ENCODE measurements around the gene RNF19B. TPM values are rescaled to one million over a fixed set of nuclear protein-coding genes. Genes with fewer than 3 reads are reported as not detected.
"Not testable (repeated sequence)": the region's sequence is repeated elsewhere in the genome, so short reads cannot be mapped to it uniquely, and the experiment has no call there.

The RNF19B gene
- total RNA-seq, 1 experiment from 2014 or later = 41.3 TPM

DNA sequence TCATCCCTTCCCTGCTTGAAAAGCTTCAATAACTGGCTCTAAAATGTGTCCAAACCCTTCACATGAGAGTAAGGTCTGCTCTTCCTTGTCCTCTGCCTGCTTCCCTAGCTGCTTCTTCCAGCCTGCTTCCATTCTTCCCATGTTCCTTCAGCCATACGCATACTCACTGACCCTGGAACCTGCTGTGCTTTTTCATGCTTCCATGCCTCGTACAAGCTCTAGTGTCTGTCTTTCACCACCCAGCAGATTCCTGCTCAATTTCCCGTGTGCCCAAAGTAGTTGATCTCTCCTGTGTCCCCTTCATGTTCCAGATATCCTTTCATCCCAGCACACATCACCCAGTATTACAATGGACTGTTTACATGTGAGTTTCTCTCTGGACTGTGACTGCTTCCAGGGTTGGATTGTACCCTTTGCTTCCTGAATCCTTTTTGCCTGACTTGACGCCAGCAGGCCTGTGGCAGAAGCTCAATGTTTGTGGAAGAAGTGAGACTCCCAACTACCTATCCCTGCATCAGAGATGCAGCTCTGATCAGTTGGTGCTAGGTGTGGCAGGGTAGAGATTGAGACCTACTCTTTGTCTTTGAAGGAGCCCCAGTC lies 35.9 kb upstream of the RNF19B start:
- TF ChIP-seq, protein P1, sequence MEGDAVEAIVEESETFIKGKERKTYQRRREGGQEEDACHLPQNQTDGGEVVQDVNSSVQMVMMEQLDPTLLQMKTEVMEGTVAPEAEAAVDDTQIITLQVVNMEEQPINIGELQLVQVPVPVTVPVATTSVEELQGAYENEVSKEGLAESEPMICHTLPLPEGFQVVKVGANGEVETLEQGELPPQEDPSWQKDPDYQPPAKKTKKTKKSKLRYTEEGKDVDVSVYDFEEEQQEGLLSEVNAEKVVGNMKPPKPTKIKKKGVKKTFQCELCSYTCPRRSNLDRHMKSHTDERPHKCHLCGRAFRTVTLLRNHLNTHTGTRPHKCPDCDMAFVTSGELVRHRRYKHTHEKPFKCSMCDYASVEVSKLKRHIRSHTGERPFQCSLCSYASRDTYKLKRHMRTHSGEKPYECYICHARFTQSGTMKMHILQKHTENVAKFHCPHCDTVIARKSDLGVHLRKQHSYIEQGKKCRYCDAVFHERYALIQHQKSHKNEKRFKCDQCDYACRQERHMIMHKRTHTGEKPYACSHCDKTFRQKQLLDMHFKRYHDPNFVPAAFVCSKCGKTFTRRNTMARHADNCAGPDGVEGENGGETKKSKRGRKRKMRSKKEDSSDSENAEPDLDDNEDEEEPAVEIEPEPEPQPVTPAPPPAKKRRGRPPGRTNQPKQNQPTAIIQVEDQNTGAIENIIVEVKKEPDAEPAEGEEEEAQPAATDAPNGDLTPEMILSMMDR (IDR thresholded peaks at IDR 0.05; ENCODE audit: unreplicated experiment) = no peak
- Mint-ChIP-seq H3K27me3 (ENCODE audit: insufficient read depth, unreplicated experiment) (no peaks in the 10 kb centered on the region), H3K27ac (ENCODE audit: low read depth, unreplicated experiment) (peak overlapping the region; percentile 8), H3K4me1 (ENCODE audit: insufficient read depth, unreplicated experiment) (peaks cover 27% of the 10 kb centered on the region), H3K4me3 (ENCODE audit: unreplicated experiment) (no peak overlapping the region), H3K9me3 (ENCODE audit: unreplicated experiment) (no peaks in the 10 kb centered on the region), H3K36me3 (ENCODE audit: insufficient read depth, unreplicated experiment) (peaks cover 16% of the 10 kb centered on the region)
- POLR2A ChIA-PET = interaction anchor here (1.8 to 11.6 kb wide), 3 partner anchors 10 to 67 kb away, joined by 6 to 248 read pairs (median 6); partner anchors contain the start of gene RNF19B
- intact Hi-C loops (cut with micrococcal nuclease) = no loop called here
- no TSS peak for BruUV-seq (replicated peaks)
- CTCF ChIA-PET = interaction anchor here (0.6 to 1.6 kb wide), 6 partner anchors 9 to 69 kb away, joined by 3 to 6 read pairs (median 4); no protein-coding TSS in a partner anchor
- DNase-seq (ENCODE audit: unreplicated experiment) = no peak

DNA sequence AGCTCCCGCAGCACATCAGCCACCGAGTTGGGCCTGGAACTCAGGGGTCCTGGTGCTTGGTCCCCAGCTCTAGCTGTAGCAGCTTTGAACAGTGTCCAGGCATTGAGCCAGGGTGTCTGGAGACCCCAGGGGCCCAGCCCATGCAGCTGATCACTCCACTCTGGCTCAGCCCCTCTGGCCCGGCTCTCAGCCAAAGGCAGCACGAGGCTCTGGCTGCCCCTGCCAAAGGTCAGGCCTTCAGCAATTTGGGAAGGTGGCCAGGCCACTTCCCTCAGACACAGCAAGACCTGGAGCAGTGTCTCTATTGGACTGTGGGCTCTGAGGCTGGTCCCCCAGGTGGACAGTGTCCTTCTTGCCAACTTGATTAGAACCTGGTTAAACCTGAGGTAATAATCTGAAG lies 34.4 kb upstream of the RNF19B start:
- H3K9me3 Mint-ChIP-seq (ENCODE audit: unreplicated experiment) = no peaks in the 10 kb centered on the region
- TF ChIP-seq, protein P1 (IDR thresholded peaks at IDR 0.05; ENCODE audit: unreplicated experiment) = no peak
- no peak overlapping the region for H3K4me3 Mint-ChIP-seq (ENCODE audit: unreplicated experiment)
- intact Hi-C loops (cut with micrococcal nuclease) = no loop called here
- peaks cover 19% of the 10 kb centered on the region for H3K4me1 Mint-ChIP-seq (ENCODE audit: insufficient read depth, unreplicated experiment)
- ChIA-PET POLR2A (interaction anchor here (1.3 to 2.8 kb wide), 3 partner anchors 18 to 35 kb away, joined by 4 to 7 read pairs (median 7); partner anchors contain the start of gene RNF19B), CTCF (interaction anchor here (1.1 to 3.1 kb wide), 3 partner anchors 8 to 66 kb away, joined by 4 to 24 read pairs (median 5); no protein-coding TSS in a partner anchor)
- no TSS peak for BruUV-seq (replicated peaks)
- no peak overlapping the region for H3K27ac Mint-ChIP-seq (ENCODE audit: low read depth, unreplicated experiment)
- H3K36me3 Mint-ChIP-seq (ENCODE audit: insufficient read depth, unreplicated experiment) = peaks cover 16% of the 10 kb centered on the region
- H3K27me3 Mint-ChIP-seq (ENCODE audit: insufficient read depth, unreplicated experiment) = no peaks in the 10 kb centered on the region
- no peak for DNase-seq (ENCODE audit: unreplicated experiment)

DNA sequence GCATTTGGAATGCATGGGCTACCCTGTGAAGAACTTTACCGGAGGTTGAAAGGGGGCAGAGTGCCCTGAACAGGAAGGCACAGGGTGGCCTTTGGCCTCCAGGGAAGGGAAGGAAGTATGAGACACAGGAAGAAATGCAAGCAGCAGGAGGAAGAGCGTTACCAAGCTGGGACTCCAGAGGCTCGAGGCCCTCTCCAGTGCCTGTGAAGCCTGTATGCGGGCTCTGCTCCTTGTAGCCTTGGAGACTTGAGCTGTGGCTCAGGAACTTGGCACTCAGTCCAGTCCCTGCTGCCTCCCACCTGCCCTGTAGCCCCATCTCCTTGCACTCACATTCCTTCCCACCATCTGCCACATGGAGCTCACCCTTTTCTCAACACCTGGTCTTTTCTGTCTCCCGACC lies 33.5 kb upstream of the RNF19B start:
- TF ChIP-seq, protein P1 (IDR thresholded peaks at IDR 0.05; ENCODE audit: unreplicated experiment) = no peak
- BruUV-seq (replicated peaks) = no TSS peak
- intact Hi-C loops (cut with micrococcal nuclease) = no loop called here
- H3K27ac Mint-ChIP-seq (ENCODE audit: low read depth, unreplicated experiment) = no peak overlapping the region
- no peak for DNase-seq (ENCODE audit: unreplicated experiment)
- H3K27me3 Mint-ChIP-seq (ENCODE audit: insufficient read depth, unreplicated experiment) = no peaks in the 10 kb centered on the region
- H3K36me3 Mint-ChIP-seq (ENCODE audit: insufficient read depth, unreplicated experiment) = peaks cover 16% of the 10 kb centered on the region
- POLR2A ChIA-PET = interaction anchor here (1.3 to 2.8 kb wide), 3 partner anchors 17 to 34 kb away, joined by 4 to 7 read pairs (median 7); partner anchors contain the start of gene RNF19B
- peaks cover 21% of the 10 kb centered on the region for H3K4me1 Mint-ChIP-seq (ENCODE audit: insufficient read depth, unreplicated experiment)
- CTCF ChIA-PET = interaction anchor here (1.1 to 3.1 kb wide), 3 partner anchors 9 to 65 kb away, joined by 4 to 24 read pairs (median 5); no protein-coding TSS in a partner anchor
- no peaks in the 10 kb centered on the region for H3K9me3 Mint-ChIP-seq (ENCODE audit: unreplicated experiment)
- no peak overlapping the region for H3K4me3 Mint-ChIP-seq (ENCODE audit: unreplicated experiment)

DNA sequence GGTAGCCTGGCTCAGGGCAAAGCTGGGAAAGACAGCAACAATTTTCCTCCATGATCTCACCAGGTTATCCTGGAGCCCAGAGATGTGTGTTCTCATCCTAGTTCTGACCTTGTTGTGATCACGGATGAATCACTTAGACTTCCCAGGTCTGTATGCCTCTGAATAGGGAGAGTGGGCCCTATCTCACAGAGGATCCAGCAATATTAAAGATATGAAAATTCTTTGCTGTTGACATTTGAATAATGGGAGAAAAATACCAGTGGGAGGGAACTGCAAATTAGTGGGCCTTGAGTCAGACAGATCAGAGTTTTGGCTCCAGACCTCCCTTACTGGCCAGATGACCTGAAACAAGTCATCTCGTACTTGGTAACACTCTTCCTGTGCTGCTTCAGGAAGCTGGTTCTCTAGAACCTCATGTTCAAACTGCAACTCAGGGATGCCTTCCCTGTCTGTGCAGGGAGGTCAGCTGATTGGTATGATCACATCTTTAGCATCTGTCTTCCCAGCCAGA lies 32.8 kb upstream of the RNF19B start:
- TF ChIP-seq, protein P1 (IDR thresholded peaks at IDR 0.05; ENCODE audit: unreplicated experiment) = no peak
- Mint-ChIP-seq H3K4me3 (ENCODE audit: unreplicated experiment) (no peak overlapping the region), H3K27ac (ENCODE audit: low read depth, unreplicated experiment) (no peak overlapping the region), H3K4me1 (ENCODE audit: insufficient read depth, unreplicated experiment) (peaks cover 24% of the 10 kb centered on the region), H3K9me3 (ENCODE audit: unreplicated experiment) (no peaks in the 10 kb centered on the region), H3K27me3 (ENCODE audit: insufficient read depth, unreplicated experiment) (no peaks in the 10 kb centered on the region), H3K36me3 (ENCODE audit: insufficient read depth, unreplicated experiment) (peaks cover 16% of the 10 kb centered on the region)
- intact Hi-C loops (cut with micrococcal nuclease) = no loop called here
- DNase-seq (ENCODE audit: unreplicated experiment) = no peak
- ChIA-PET CTCF (interaction anchor here (0.7 to 3.1 kb wide), 5 partner anchors 10 to 285 kb away, joined by 3 to 24 read pairs (median 4); no protein-coding TSS in a partner anchor), POLR2A (interaction anchor here (2.8 to 13.0 kb wide), 3 partner anchors 8 to 33 kb away, joined by 7 to 248 read pairs (median 13); partner anchors contain the start of gene RNF19B)
- no TSS peak for BruUV-seq (replicated peaks)

DNA sequence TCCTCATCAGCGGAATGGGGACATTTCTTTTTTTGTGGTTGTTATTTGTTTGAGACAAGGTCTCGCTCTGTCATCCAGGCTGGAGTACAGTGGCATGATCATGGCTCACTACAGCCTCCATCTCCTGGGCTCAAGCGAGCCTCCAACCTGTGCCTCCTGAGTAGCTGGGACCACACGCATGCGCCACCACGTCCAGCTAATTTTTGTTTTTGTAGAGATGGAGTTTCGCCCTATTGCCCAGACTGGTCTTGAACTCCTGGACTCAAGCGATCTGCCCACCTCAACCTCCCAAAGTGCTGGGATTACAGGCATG lies 28.7 kb upstream of the RNF19B start:
- Mint-ChIP-seq H3K4me3 (ENCODE audit: unreplicated experiment) (peak overlapping the region; percentile 48), H3K36me3 (ENCODE audit: insufficient read depth, unreplicated experiment) (peaks cover 14% of the 10 kb centered on the region), H3K4me1 (ENCODE audit: insufficient read depth, unreplicated experiment) (peaks cover 46% of the 10 kb centered on the region), H3K27ac (ENCODE audit: low read depth, unreplicated experiment) (peak overlapping the region; percentile 92)
- BruUV-seq (replicated peaks); intact Hi-C loops (cut with micrococcal nuclease); DNase-seq (ENCODE audit: unreplicated experiment); H3K27me3 Mint-ChIP-seq (ENCODE audit: insufficient read depth, unreplicated experiment); H3K9me3 Mint-ChIP-seq (ENCODE audit: unreplicated experiment): not testable (repeated sequence)
- POLR2A ChIA-PET = interaction anchor here (0.6 to 13.0 kb wide), 10 partner anchors 12 to 176 kb away, joined by 3 to 255 read pairs (median 6); partner anchors contain the start of genes RNF19B, S100PBP and YARS1
- CTCF ChIA-PET = interaction anchor here (0.5 to 5.5 kb wide), 4 partner anchors 13 to 244 kb away, joined by 3 to 71 read pairs (median 4); no protein-coding TSS in a partner anchor

Data from MCF 10A (cell line).